NOMO-1 treated with DMSO at 0.1 percent for 48 hours (cell line): ENCODE measurements around the gene FBXW7.
A peak's percentile ranks its signal among the peaks of the same experiment; 100 is the strongest.

Experiments
- DNase-seq: peaks from one replicate; lab custom pipeline; 2025; ENCODE audit not compliant: unreplicated experiment; lab: John Stamatoyannopoulos, UW

The FBXW7 gene

GRCh38 chr4:152380919-152381318, 155.0 kb downstream of the FBXW7 start:
- DNase-seq: no peak

GRCh38 chr4:152380185-152380584, 155.7 kb downstream of the FBXW7 start:
- DNase-seq: no peak

DNA sequence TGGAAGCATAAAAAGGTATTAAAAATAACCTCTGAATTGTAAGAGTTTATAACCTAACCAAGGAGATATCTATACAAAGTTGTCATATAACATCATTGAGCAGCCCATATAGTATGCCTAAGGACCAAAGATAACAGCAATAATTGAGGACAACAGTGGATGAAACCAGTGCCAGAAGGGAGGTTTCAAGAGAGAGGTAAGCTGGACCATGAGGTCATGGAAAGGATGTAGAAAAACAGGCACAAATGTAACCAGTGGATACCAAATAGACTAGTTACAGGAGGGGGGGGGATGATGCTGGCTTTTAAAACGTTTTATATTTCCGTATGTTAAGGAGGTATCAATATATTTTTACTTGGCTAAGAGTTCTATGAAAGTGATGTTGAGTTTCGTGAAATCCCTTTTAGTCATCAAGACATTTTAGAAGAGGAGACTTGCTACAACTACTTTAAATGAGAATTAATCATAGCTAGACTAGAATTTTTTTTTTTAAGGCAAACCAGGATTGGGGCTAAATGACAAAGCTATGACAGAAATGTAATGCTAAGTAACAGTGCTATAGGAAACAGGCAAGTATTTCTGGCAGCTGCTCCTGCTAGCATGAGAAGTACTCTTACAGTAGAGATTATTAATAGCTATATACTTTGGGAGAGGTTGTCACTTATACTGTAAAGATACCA, 161.1 kb downstream of the FBXW7 start:
- no peak for DNase-seq

- no peak for DNase-seq
These were observed 161.7 kb downstream of the FBXW7 start for GRCh38 chr4:152374153-152374552.

DNA sequence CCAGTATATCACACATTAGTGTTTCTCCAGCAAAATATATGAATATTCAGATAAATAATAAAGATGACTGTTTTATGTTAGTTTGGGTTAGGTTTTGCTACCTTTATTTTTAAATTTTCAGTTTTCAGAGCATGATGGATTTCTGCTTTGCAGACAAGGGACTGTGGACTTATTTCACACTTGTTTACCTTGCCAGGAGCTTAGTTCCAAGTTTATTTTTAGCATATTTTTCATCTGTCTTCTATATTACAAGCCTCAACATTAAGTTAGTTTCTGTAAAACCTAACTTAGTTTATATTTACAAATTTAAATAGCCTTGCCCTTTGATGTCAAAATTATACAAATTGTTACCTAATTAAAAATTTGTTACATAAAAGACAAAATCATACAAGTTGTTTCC, 163.4 kb downstream of the FBXW7 start:
- no peak for DNase-seq

DNA sequence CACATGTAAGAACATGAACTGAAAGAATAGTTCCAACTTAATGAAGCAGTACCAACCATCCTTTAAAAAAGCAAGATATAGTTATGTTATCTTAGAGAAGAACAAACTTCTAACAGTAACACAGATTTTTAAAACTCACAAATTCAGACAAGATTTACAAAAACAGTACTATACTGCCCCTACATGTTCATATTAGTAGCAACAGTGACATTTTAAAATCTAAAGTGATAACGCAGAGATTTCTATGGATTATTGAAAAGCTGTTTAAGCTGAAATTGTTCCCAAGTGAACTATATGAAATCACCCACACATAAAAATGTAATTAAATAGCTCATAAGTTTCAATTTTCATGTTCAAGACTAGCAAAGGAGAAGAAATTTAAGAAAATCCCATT, 166.0 kb downstream of the FBXW7 start:
- DNase-seq: peak; percentile 13

- DNase-seq: no peak
These were observed 166.5 kb downstream of the FBXW7 start for GRCh38 chr4:152369203-152369901.

DNA sequence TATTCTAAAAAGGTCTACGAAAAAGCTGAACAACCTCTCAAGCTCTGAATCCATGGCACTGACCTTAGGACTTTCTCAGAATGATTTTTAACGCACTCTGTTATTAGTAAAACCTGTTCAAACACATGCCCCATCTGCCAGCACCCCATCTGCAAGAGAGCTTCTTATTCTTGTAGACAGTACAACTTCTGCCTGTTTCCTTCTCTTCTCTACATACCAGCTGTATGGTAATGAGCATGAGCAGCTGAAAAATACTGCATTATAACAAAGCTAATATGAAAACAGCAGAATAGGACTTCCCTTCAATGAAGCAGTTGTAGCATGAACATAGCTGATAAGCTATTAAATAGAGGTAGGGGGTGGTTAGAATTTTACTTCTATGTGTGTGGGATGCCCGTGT, 167.9 kb downstream of the FBXW7 start:
- no peak for DNase-seq

GRCh38 chr4:152364883-152365282, 171.0 kb downstream of the FBXW7 start:
- DNase-seq: no peak

DNA sequence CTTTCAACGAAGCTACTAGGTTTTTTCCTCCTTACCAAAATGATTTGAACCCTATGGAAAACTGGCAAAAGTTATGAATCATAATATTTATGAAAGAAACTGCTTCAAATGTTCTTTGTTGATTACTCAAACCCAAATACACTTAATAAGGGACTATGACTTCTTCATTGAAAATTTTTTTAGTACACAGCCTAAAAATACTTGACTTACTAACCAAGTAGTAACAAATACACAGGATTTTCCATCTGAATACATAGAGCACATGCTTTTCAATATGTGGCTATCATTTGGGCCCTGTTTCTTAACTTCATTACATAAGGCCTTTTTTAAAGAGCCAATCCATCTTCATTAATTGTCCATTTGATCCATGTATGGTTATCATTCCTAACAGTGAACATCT, 171.5 kb downstream of the FBXW7 start:
- DNase-seq: no peak

- no peak for DNase-seq
These were observed 172.0 kb downstream of the FBXW7 start for GRCh38 chr4:152363904-152364303.

- no peak for DNase-seq
These were observed 172.8 kb downstream of the FBXW7 start for GRCh38 chr4:152363086-152363485.

DNA sequence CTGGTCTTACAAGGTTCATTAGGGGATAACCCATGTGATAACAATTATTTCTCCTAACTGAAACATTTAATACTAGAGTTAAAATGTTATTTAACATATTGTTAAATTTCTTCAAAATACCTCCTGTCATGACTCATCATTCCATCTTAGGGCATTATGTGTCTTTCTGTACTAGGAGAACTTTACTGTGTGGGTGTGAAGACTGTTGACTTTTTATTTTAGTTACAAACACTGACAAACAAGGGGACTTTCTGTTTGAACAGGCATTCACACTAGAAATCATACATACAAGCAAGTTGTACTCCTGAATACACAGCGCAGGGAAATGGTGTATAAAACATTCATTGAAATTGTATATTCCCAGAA, 175.9 kb downstream of the FBXW7 start:
- no peak for DNase-seq

GRCh38 chr4:152359208-152360044, 176.5 kb downstream of the FBXW7 start:
- DNase-seq: peak; percentile 92

- DNase-seq: no peak
These were observed 178.7 kb downstream of the FBXW7 start for GRCh38 chr4:152357206-152357605.

DNA sequence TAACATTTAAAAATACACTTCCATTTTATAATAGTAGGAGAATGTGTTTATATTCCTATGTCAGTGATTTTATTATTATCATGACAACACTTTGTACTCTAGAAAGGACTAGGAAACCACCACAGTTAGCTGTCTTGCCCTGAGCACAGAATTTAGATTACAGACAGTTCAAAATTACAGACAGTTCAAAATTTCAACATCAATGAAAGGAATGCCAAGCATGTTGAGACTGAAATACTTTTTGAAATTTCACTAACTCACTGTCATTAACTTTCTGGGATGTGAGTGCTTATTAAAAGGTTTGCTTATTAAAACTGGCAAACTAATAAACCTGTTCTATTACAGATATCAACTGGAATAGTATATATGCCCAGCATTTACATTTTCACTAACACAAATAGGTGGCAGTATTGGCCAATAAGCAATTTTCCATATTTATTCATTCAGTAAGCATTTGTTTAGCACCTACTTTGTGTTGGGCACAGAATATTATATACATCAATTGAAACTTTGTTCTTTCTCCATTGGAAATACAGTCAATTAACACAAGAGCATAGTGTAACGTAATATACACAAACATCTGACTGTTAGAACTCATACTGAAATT, 179.4 kb downstream of the FBXW7 start:
- DNase-seq: no peak

DNA sequence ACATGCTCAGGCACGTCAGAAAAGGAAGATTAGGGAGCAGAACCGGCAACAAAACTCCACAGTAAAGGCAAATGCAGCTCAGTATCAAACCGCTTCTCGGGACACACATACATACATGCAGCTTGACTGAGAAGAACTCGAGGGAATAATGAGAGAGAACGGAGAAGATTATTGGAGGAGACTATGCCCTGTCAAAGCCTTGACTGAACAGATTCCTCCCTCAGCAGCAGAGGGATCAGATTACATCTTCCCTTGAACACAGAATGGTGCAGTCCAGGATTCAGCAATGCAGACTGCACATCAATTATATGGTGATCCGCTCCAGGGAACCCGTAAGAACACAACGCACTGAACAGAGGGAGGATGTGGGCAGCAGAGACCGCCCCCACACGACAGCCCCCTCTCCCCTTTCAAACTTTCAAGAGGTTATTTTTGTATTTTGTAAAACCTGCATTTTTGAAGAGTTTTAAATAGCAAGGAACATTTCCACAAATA, 183.2 kb downstream of the FBXW7 start:
- no peak for DNase-seq

DNA sequence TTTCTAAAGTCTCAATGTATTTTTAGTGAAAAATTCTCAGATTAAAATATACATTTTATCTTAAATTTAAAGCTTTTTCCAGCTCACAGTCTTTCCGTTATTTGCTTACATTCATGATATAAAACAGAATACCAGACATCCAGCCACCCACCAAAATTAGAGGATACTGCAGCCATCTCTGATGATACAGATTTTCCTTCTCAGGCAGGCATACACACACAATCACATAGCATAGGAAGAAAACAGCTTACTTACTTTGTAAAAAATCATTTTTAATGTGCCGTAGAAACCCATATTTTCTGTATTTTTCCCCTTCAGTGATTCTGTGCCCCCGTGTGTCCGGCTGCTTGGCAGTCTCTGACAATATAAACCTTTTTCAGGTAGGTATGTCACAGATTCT, 183.7 kb downstream of the FBXW7 start:
- no peak for DNase-seq

DNA sequence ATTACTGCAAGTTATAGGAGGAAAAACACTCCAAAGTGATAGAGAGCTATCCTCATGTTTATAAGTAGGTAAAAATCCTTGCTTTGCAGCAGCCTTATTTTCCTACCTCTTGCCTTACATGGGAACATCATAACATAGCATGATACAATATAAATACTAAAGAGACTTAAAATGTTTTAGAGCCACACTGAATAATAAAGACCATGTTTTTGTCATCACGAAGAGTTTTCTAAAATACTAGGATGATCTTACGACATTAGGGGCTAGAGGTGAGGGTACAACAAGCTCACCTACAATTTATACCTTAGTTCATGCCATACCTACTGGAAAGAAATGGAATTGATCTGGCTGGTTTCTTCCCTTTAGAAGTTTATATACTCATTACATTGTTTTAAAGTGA, 184.8 kb downstream of the FBXW7 start:
- DNase-seq: no peak

- DNase-seq: peak; percentile 48
These were observed 187.2 kb downstream of the FBXW7 start for GRCh38 chr4:152348670-152349069.

DNA sequence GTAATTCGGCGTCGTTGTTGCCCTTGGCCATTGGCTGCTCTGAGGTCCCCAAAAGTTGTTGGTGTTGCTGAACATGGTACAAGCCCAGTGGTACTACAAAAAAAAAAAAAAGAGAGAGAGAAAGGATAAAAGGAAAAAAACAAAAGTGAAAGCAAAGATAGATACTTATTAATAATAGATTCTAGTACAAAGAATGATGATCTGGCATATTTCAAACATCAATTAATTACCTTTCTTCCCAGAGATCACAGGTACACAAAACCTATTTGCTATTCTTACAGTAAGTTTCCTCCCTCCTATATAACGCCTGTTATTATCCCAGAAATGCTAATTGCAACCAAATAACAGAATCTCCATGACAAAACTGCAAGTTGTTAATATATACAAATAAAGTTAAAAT, 188.9 kb downstream of the FBXW7 start:
- no peak for DNase-seq
